NT2/D1 (cell line): ENCODE data around the gene C9orf50.
A peak's percentile ranks its signal among the peaks of the same experiment; 100 is the strongest.
"Not testable (repeated sequence)": the region's sequence is repeated elsewhere in the genome, so short reads cannot be mapped to it uniquely, and the experiment has no call there.

Experiments used
- DNase-seq: peaks from one replicate; pipeline ENCODE4 v3.0.0-alpha.2; 2011; ENCODE audit warnings: low read depth, low spot score
- H3K27me3 ChIP-seq: 2 replicates; pipeline ENCODE4 v1.6.0; 2011; ENCODE audit warnings: mild to moderate bottlenecking; ENCODE audit not compliant: insufficient read length, insufficient read depth
- H3K36me3 ChIP-seq: 2 replicates; pipeline ENCODE4 v1.6.1; 2011; ENCODE audit warnings: mild to moderate bottlenecking, low read length, mixed read lengths; ENCODE audit not compliant: insufficient read depth, insufficient read length
- H3K4me1 ChIP-seq: 2 replicates; pipeline ENCODE4 v1.5.1; 2011; ENCODE audit not compliant: insufficient read depth, insufficient read length
- H3K4me3 ChIP-seq: 2 replicates; pipeline ENCODE4 v1.5.1; 2011; ENCODE audit warnings: low read depth; ENCODE audit not compliant: insufficient read length
- H3K9ac ChIP-seq: 2 replicates; pipeline ENCODE4 v1.6.0; 2011; ENCODE audit warnings: low read depth; ENCODE audit not compliant: insufficient read length
- H3K9me3 ChIP-seq: 2 replicates; pipeline ENCODE4 v1.5.1; 2011; ENCODE audit warnings: mild to moderate bottlenecking, low read length; ENCODE audit not compliant: insufficient read depth
- SUZ12 ChIP-seq: IDR thresholded peaks from 2 replicates; pipeline ENCODE4 v1.6.1; 2011; ENCODE audit not compliant: insufficient read length, insufficient read depth; ENCODE audit errors: extremely low read depth
- YY1 ChIP-seq: IDR thresholded peaks from 2 replicates; pipeline ENCODE4 v1.6.1; 2011; ENCODE audit not compliant: insufficient read length, insufficient read depth
- ZNF274 ChIP-seq: IDR thresholded peaks from 2 replicates; pipeline ENCODE4 v1.6.1; 2011; ENCODE audit warnings: mild to moderate bottlenecking, low read depth, low read length

The C9orf50 gene

DNA sequence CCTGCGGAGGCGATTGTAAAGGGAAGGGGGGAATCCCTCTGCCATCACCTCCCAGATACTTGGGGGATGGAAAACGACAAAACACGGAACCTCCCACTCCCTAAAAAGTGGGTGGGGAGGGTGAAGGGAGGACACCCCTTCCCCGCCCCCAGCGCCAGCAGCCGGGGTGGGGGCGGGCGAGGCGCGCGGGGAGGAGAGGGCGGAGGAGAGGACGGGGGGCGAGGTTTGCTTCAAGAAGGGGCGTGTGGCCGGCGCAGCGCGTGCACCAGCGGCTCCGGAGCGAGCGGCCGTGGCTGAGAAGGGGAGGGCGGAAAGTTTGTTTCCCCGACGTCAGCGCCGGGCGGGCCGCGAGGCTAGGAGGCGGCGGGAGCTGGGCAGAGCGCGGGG is 44.5 kb upstream of the C9orf50 start, which contains the start of gene PRRX2:
PRRX2 (plus strand) TSS at position 259 of the 387 bp plus-strand sequence. CDS start 221 bp downstream, outside the sequence.
- Histone ChIP-seq H3K9me3 (no peaks in the 10 kb centered on the region), H3K36me3 (no peaks in the 10 kb centered on the region), H3K9ac (peak within 1 kb of the TSS; percentile 84), H3K4me3 (peak within 1 kb of the TSS; percentile 62), H3K27me3 (peaks cover 4% of the 10 kb centered on the region), H3K4me1 (peaks cover 24% of the 10 kb centered on the region)
- TF ChIP-seq SUZ12 (no peak), YY1 (no peak), ZNF274 (no peak)
- peak; percentile 33 for DNase-seq

DNA sequence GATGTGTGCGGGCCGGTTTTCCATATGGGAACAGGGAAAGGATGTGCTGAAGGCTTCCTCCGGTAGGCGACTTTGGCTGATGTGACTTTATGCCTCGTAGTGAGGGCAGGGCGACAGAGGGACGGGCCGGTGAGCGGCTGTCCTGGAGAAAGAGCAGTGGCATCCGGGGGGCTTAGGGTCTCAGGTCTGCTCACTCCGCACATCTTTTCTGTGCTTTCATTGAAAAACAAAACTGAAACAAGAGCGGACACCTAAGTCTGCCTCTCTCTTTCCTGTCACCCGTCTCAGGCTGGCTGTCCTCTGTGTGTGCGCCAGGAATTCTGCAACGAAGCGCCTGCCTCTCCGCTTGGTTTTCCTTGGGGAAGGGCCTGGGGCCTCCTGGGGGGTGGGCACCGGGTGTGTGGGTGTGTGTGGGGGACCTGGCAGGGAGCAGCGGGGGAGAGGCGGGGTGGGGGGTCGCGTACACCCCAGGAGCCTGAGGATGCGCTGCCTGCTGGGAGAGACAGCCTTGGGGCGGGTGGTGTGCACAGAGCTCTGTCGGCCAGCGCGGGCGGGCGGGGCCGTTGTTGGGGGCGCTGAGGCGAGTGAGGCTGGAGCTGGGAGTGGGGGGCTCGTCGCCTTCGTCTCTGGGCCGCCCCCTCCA is 44.0 kb upstream of the C9orf50 start:
- no peak for TF ChIP-seq ZNF274
- TF ChIP-seq YY1 = no peak
- no peak for TF ChIP-seq SUZ12
- Histone ChIP-seq H3K36me3 (no peaks in the 10 kb centered on the region), H3K27me3 (peaks cover 4% of the 10 kb centered on the region), H3K4me3 (peak overlapping the region; percentile 51), H3K9me3 (no peaks in the 10 kb centered on the region), H3K4me1 (peaks cover 24% of the 10 kb centered on the region), H3K9ac (peak overlapping the region; percentile 70)
- no peak for DNase-seq

DNA sequence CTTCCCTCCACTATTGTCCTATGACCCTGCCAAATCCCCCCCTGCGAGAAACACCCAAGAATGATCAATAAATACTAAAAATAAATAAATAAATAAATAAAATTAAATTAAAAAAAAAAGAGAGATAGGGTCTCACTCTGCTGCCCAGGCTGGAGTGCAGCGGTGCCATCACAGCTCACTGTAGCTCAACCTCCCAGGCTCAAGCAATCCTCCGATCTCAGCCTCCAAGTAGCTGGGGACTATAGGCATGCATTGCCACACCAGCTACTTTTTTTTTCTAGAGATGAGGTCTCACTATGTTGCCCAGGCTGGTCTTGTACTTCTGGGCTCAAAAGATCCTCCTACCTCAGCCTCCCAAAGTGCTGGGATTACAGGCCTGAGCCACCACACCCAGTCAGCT is 41.3 kb upstream of the C9orf50 start:
- H3K4me3 ChIP-seq, H3K27me3 ChIP-seq, H3K9ac ChIP-seq, H3K9me3 ChIP-seq, H3K36me3 ChIP-seq, H3K4me1 ChIP-seq, DNase-seq: not testable (repeated sequence)

DNA sequence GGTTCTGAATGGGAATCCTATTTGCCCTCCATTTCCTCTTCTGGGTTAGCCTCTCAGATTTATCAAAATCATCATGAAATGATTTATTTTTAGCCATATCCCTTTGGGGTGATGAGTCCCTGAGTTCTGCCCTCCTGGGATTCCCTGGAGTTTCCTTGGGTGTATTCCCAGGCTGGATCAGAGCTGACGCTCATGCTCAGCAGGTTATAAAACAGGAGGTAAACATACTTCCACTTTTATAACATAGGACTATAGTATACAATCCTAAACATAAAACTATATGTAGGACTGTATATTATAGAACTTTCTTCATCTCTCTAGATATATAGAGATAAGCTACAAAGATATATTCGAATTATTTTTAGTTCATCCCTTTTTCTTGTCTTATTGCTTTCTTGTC is 40.1 kb upstream of the C9orf50 start:
- Histone ChIP-seq H3K4me1 (peaks cover 7% of the 10 kb centered on the region), H3K9me3 (no peaks in the 10 kb centered on the region), H3K9ac (no peak overlapping the region), H3K36me3 (no peaks in the 10 kb centered on the region), H3K4me3 (no peak overlapping the region), H3K27me3 (peaks cover 4% of the 10 kb centered on the region)
- no peak for DNase-seq
- TF ChIP-seq SUZ12 = no peak
- TF ChIP-seq ZNF274 = no peak
- TF ChIP-seq YY1 = no peak

DNA sequence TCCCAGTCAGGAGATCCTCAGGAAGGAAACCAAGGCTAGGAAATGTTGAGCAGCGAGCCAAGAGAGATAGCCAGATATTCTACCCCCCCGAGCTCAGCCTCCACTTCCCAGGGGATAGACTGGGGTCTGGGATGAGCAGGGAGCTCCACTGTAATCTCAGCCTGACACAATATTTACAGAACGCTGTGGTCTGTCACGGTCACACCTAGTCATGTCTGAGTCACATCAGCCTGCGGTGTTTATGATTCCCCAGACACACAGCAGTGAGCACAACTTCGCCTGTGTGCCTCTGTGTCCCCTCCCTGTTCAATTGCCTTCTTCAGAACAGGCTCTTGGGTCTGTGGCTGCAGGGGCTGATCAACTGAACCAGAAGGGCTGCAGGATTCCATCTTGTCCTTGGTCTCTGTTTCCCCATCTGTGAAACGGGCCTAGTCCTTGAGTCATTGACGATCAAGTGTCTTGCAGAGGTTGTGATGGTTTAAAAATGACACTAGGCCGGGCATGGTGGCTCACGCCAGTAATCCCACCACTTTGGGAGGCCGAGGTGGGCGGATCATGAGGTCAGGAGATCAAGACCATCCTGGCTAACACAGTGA is 36.0 kb upstream of the C9orf50 start:
- TF ChIP-seq SUZ12 (no peak), ZNF274 (no peak), YY1 (no peak)
- Histone ChIP-seq H3K9me3 (no peaks in the 10 kb centered on the region), H3K27me3 (no peaks in the 10 kb centered on the region), H3K4me1 (peaks cover 2% of the 10 kb centered on the region), H3K36me3 (no peaks in the 10 kb centered on the region), H3K4me3 (no peak overlapping the region), H3K9ac (no peak overlapping the region)
- DNase-seq = no peak

DNA sequence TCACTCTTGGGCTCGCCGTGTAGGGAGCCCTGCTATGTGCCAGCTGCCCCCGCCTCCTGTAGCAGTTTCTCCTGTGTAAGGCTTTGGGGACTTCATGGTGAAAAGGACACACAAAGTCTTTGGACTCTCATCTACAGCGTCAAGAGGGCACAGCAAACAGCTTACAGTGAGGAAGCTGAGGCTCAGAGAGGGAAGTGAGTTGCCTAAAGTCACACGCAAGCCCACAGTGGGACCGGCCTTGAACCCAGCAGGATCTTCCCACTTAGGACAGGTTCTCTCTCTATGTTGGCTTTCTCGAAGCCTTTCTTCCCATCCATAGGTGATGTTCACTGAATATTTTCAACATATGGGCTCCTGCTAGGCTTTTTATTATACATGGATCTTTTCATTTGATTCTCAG is 34.8 kb upstream of the C9orf50 start:
- Histone ChIP-seq H3K4me3 (no peak overlapping the region), H3K9ac (no peak overlapping the region), H3K9me3 (no peaks in the 10 kb centered on the region), H3K4me1 (peaks cover 2% of the 10 kb centered on the region), H3K27me3 (no peaks in the 10 kb centered on the region), H3K36me3 (no peaks in the 10 kb centered on the region)
- DNase-seq = no peak
- no peak for TF ChIP-seq ZNF274
- no peak for TF ChIP-seq YY1
- no peak for TF ChIP-seq SUZ12

DNA sequence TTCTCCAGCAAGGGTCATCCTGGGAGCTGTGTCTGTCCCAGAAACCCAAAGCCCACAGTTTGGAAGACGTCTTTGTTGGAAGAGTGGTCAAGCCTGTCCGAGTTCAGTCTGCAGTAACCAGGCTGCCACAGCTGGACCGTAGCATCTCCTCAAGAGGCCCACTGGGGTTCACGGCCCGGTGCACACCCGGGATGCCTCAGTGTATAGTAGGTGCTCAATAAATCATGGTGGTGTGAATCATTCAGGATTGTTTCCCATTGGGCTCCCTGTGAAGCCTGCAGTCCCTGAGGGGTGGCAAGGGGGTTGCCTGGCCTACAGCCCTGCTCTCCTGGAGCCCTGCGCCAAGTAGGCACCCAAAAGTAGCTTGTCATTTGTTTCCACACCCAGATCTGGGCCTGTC is 34.3 kb upstream of the C9orf50 start:
- H3K4me3 ChIP-seq = no peak overlapping the region
- TF ChIP-seq YY1 (no peak), ZNF274 (no peak), SUZ12 (no peak)
- H3K36me3 ChIP-seq = no peaks in the 10 kb centered on the region
- no peaks in the 10 kb centered on the region for H3K9me3 ChIP-seq
- H3K27me3 ChIP-seq = no peaks in the 10 kb centered on the region
- H3K9ac ChIP-seq = no peak overlapping the region
- no peak for DNase-seq
- peaks cover 2% of the 10 kb centered on the region for H3K4me1 ChIP-seq
